M059J (cell line): ENCODE results near the gene FOXN3. TPM values are rescaled to one million over a fixed set of nuclear protein-coding genes. Genes with fewer than 3 reads are reported as not detected.

Experiments
- DNase-seq: peaks from one replicate; pipeline ENCODE4 v3.0.0-alpha.2; 2012; ENCODE audit warnings: low read depth
- total RNA-seq: library from RNA; depleted of rRNA; stranded (reverse); fragments of >200 nt; shearing (Covaris generic); gene quantifications from 2 replicates; pipeline ENCODE4 v1.2.3, GENCODE V29; 2014

FOXN3 gene
- total RNA-seq, 1 experiment from 2014 or later, result 16.7 TPM

GRCh38 chr14:89197623-89198022 is 219.4 kb downstream of the FOXN3 start:
- no peak for DNase-seq

DNA sequence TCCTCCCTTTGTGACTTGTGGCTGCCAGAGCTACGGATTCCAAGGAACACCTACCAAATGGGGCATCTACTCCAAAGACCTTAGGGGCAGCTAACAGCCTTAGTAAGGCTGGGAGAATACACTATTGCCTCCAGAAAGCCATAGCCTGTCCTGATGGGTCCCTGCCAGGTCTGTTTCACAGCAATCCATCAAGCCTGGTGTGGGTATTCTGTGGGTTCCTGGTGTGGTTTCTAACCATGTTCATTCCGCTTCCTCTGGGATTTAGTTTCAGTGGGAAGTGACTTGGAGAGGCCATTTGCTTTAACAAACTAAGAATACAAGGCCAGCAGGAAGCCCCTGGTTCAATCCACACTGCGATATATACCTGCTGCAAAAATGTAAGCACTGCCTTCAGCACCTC is 220.5 kb downstream of the FOXN3 start:
- DNase-seq, result peak; percentile 5

DNA sequence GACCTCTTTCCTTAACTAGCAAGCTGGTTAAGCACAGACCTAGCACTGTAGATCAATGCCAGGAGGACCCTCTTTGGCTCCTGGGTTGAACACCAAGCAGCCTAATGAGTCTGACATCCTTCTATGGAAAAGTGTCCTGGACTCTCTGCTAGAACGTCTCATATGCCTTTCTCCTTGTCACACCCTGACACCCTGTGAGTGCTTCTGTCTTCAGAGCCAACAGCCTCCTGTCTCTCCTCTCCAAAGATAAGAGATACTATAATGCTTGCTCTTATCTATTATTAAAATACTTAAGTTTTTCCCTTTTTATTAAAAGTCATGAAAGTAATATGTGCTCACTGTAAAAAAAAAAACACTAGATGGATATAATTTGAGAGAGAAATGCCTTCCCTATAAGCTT is 222.7 kb downstream of the FOXN3 start:
- DNase-seq, result no peak

GRCh38 chr14:89190765-89191513 is 226.1 kb downstream of the FOXN3 start:
- peak; percentile 40 for DNase-seq

DNA sequence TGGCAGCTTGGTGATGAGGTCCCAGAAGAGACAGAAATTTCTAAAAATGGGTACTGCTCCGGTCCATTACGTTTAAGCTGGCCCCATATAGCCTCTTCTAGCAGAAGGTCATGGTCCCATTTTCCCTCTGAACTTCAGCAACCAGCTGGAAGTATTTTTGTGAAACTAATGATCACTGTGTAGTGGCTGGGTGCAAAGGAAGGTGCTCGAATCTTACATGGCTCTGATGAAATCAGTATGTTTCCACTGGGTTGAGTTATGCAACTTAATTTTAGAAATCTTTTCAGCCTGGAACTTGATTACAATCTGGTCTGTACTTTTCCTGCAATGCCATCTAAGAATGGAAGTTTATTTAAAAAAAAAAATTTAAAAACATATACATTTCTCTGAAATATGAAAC is 228.5 kb downstream of the FOXN3 start:
- no peak for DNase-seq

DNA sequence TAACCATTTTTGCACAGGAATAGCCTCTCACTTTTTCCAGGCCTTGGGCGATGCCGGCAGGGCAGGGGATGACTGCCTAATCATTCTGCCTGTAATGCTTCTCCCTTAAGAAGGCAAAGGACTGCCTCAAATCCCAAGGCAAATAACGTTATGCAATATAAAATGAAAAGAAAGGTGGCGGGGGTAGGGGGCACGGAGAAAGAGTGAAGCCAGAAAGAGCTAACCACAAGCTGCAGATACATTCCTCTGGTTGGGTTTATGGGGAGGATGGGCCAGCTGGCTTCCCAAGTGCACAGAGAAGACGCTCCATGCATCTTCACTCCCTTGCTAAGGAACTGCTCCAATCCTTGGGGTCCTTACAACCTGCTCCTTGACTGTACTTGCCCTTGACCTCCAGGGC is 229.5 kb downstream of the FOXN3 start:
- peak; percentile 16 for DNase-seq

GRCh38 chr14:89186856-89187376 is 230.1 kb downstream of the FOXN3 start:
- peak; percentile 69 for DNase-seq

GRCh38 chr14:89185919-89186855 is 230.8 kb downstream of the FOXN3 start:
- DNase-seq, result peak; percentile 91

GRCh38 chr14:89184952-89185351 is 232.1 kb downstream of the FOXN3 start:
- no peak for DNase-seq

GRCh38 chr14:89182326-89182725 is 234.7 kb downstream of the FOXN3 start:
- no peak for DNase-seq

- DNase-seq, result no peak
These were observed 236.5 kb downstream of the FOXN3 start for GRCh38 chr14:89180546-89180945.

GRCh38 chr14:89179891-89180404 is 237.1 kb downstream of the FOXN3 start:
- DNase-seq, result no peak

- peak; percentile 29 for DNase-seq
These were observed 238.1 kb downstream of the FOXN3 start for GRCh38 chr14:89178800-89179535.

DNA sequence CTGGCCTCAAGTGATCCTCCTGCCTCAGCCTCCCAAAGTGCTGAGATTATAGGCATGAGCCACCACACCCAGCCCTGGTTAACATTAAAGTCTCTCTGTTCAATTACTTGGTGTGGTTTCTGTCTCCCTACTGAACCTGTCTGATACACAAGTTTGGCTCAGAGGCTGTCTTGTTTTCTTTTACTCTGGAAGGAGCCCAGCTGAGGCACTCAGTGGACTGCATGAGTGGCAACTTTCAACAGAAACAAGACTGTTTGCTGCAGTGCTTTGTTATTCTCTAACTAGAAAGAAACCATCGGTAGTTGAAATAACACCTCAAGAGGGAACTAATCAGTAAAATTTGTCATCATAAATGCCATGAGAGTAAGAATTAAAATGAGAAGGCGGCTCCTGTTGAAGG is 238.7 kb downstream of the FOXN3 start:
- DNase-seq, result no peak

DNA sequence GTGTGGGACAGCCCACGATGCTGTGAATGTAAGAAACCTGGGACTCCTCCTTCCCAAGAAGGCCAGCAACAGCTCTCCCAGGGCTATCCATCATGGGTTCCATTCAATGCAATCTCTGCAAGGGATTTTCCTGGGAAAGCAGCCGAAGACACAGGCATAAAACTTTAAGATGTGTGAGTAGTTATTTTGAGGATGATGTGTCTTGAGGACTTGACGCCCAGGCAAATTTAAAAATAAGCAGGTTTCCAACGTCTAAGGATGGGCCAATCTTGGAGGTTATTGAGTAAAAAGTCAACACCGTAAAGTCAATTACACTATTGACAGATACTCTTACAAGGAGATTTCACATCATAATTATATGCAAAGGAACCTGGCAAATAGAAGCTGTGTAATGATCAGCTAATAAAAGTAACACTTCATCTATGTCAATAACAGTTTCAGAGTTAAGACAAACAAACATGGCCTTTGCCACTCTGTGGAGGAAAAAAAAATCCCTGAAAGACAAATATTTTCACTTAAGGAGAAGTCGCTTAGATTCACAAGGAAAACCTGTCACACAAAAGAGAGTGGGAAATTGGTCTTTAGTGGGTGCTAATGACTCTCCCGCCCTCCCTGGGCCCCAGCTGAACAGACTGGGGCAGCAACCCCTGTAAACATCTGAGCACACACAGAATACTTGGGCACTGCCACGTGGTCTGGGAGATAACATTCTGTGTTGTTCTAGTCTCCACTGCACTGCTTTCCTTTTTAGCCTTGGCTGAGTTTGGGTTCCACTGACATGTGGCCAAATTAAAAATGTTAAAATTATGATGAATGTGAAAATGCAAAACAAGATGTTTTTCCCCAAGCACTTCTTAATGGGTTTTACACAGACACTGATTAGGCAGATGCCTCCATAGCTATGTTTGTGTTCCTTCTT is 240.9 kb downstream of the FOXN3 start:
- no peak for DNase-seq

GRCh38 chr14:89171628-89172027 is 245.4 kb downstream of the FOXN3 start:
- no peak for DNase-seq

DNA sequence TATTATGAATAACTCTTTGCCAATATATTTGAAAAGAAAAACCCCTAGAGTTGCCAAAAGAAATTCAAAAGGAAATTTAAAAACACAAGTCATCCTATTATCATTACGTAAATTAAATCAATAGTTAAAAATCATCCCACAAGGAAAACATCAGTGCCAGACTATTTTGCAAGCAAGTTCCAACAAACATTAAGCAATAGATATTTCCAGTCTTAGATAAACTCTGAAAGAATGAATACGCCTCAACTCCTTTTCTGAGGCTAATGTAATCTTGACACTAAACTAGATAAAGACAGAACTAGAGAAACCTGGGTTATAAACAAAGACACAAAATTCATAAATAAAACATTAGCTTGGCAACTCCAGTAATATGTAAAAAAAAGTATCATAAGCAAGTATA is 245.9 kb downstream of the FOXN3 start:
- no peak for DNase-seq

- DNase-seq, result no peak
These were observed 249.3 kb downstream of the FOXN3 start for GRCh38 chr14:89167705-89168104.

DNA sequence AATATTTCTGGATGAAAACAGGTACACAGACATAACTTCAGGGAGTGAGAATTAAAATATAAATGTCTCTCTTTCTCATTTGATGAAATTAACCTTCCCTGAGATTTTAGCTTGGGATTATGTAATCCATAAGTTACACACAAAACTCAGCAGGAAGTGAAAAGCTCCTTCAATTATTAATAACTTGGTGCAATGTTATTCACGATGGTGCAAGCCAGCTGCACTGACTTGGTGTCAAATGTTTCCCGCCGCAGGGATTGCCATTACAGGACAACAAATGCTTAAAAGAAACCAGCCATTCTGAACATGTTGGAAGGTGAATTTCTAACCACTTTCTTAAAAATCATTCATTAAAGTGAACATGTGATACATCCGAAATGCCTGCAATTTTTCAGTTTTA is 250.4 kb downstream of the FOXN3 start:
- no peak for DNase-seq
